GM23248 (cell line): ENCODE results near the gene FUOM. TPM values are rescaled to one million over a fixed set of nuclear protein-coding genes. Genes with fewer than 3 reads are reported as not detected.

Experiments
- DNase-seq: peaks from one replicate; pipeline ENCODE4 v3.0.0-alpha.2; 2015
- H2AFZ ChIP-seq: fragments of 200-600 bp; sonication (generic); 2 replicates; pipeline ENCODE4 v1.6.1; 2016; ENCODE audit warnings: antibody characterized with exemption
- H3F3A ChIP-seq: fragments of 200-600 bp; sonication (generic); 2 replicates; pipeline ENCODE4 v1.6.1; 2016; ENCODE audit warnings: mild to moderate bottlenecking, antibody characterized with exemption, mixed run types; ENCODE audit not compliant: insufficient read depth
- H3K27ac ChIP-seq: fragments of 200-600 bp; sonication (generic); 2 replicates; pipeline ENCODE4 v1.5.1; 2016; ENCODE audit warnings: mild to moderate bottlenecking
- H3K27me3 ChIP-seq: fragments of 200-600 bp; sonication (generic); replicated peaks from 2 replicates; pipeline ENCODE4 v1.6.1; 2016; ENCODE audit warnings: mild to moderate bottlenecking; ENCODE audit not compliant: insufficient read depth
- H3K36me3 ChIP-seq: fragments of 200-600 bp; sonication (generic); 2 replicates; pipeline ENCODE4 v1.6.1; 2016; ENCODE audit warnings: low read depth, mild to moderate bottlenecking
- H3K4me1 ChIP-seq: fragments of 200-600 bp; sonication (generic); 2 replicates; pipeline ENCODE4 v1.6.1; 2016; ENCODE audit warnings: mild to moderate bottlenecking; ENCODE audit not compliant: insufficient read depth
- H3K4me2 ChIP-seq: fragments of 200-600 bp; sonication (generic); one replicate; pipeline ENCODE4 v1.6.1; 2016; ENCODE audit warnings: mild to moderate bottlenecking; ENCODE audit not compliant: unreplicated experiment
- H3K4me3 ChIP-seq: fragments of 200-600 bp; sonication (generic); 2 replicates; pipeline ENCODE4 v1.5.1; 2016; ENCODE audit warnings: mild to moderate bottlenecking
- H3K79me2 ChIP-seq: fragments of 200-600 bp; sonication (generic); 2 replicates; pipeline ENCODE4 v1.6.1; 2016; ENCODE audit warnings: mild to moderate bottlenecking; ENCODE audit not compliant: insufficient read depth
- H3K9ac ChIP-seq: fragments of 200-600 bp; sonication (generic); 2 replicates; pipeline ENCODE4 v1.6.1; 2016; ENCODE audit warnings: mild to moderate bottlenecking
- H3K9me2 ChIP-seq: fragments of 200-600 bp; sonication (generic); 2 replicates; pipeline ENCODE4 v1.6.1; 2016; ENCODE audit warnings: mixed run types, mild to moderate bottlenecking, moderate library complexity; ENCODE audit not compliant: insufficient read depth
- H3K9me3 ChIP-seq: fragments of 200-600 bp; sonication (generic); one replicate; pipeline ENCODE4 v1.6.1; 2017; ENCODE audit warnings: low read depth
- H4K20me1 ChIP-seq: fragments of 200-600 bp; sonication (generic); 2 replicates; pipeline ENCODE4 v1.6.0; 2016; ENCODE audit not compliant: insufficient read depth
- EZH2 ChIP-seq: fragments of 200-600 bp; sonication (generic); IDR thresholded peaks from 2 replicates; pipeline ENCODE4 v1.6.1; 2018; ENCODE audit warnings: antibody characterized with exemption, mild to moderate bottlenecking; ENCODE audit not compliant: insufficient read depth, poor library complexity, severe bottlenecking
- EZH2phosphoT487 ChIP-seq: fragments of 200-600 bp; sonication (generic); IDR thresholded peaks from 2 replicates; pipeline ENCODE4 v1.6.1; 2018; ENCODE audit warnings: antibody characterized with exemption, moderate library complexity, mild to moderate bottlenecking, low read depth; ENCODE audit not compliant: insufficient read depth
- WGBS, 2 experiments: methylation state at CpG; one replicate each; pipeline ENCODE4 v1.1.6; 2015 to 2017; ENCODE audit warnings: low lambda C conversion rate in 2 of 2, low coverage in 1 of 2; ENCODE audit errors: missing lambda C conversion rate in 2 of 2; 5-methylcytosine and 5-hydroxymethylcytosine counted together
- in situ Hi-C: fragments of 300-500 bp; cut with MboI; formaldehyde crosslinking; loops from 2 replicates; pipeline ENCODE4 v1.15.0; 2020
- polyA plus RNA-seq: library from polyadenylated mRNA; unstranded; fragments of >200 nt; fragmentation: Nextera tagmentation; extraction: Ambion mirVana; gene quantifications from 2 replicates; pipeline ENCODE4 v1.2.1, GENCODE V29; 2016
- total RNA-seq: library from RNA; depleted of rRNA; stranded (reverse); fragments of >200 nt; shearing (Covaris generic); gene quantifications from 2 replicates; pipeline ENCODE4 v1.2.3, GENCODE V29; 2014

The FUOM gene
- total and polyA plus RNA-seq, 2 experiments from 2014 or later = 21.5 to 24.5 TPM

DNA sequence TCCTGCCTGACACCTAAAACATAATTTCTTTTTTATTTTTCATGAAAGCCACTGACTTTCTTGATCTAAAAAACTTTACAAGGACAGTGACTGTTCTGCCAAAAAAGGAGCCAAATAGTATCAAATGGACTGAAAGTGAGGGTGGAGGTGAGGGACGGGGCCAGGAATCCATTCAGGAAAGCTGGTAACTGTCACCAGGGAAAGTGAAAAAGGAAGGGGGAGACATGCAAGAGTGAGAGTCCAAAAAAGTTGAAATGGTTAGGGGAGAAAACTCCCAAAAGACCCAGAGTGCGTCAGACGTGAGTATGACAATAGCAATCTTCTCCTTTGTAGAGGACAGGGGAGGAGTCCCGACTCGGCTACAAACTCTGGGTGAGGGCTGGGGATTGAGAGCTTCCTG is 13.6 kb downstream of the FUOM start:
- H3F3A ChIP-seq = no peaks in the 10 kb centered on the region
- no peak overlapping the region for H3K4me2 ChIP-seq
- H3K4me3 ChIP-seq = no peak overlapping the region
- no peak overlapping the region for H3K27ac ChIP-seq
- DNase-seq = no peak
- no peak for TF ChIP-seq EZH2phosphoT487
- TF ChIP-seq EZH2 = no peak
- no peaks in the 10 kb centered on the region for H3K9me3 ChIP-seq
- H2AFZ ChIP-seq = no peak overlapping the region
- no peaks in the 10 kb centered on the region for H3K36me3 ChIP-seq
- no peaks in the 10 kb centered on the region for H3K79me2 ChIP-seq
- no peaks in the 10 kb centered on the region for H4K20me1 ChIP-seq
- no peaks in the 10 kb centered on the region for H3K9me2 ChIP-seq
- in situ Hi-C loops = no loop called here
- H3K4me1 ChIP-seq = no peaks in the 10 kb centered on the region
- H3K9ac ChIP-seq = no peak overlapping the region
- peaks cover 25% of the 10 kb centered on the region for H3K27me3 ChIP-seq
- WGBS, 2 experiments = 48 to 54% methylated on average over 5 of the region's 5 CpGs

- H3K4me2 ChIP-seq = no peak overlapping the region
- TF ChIP-seq EZH2 (no peak), EZH2phosphoT487 (no peak)
These were observed 14.3 kb downstream of the FUOM start for GRCh38 chr10:133343558-133343957.

DNA sequence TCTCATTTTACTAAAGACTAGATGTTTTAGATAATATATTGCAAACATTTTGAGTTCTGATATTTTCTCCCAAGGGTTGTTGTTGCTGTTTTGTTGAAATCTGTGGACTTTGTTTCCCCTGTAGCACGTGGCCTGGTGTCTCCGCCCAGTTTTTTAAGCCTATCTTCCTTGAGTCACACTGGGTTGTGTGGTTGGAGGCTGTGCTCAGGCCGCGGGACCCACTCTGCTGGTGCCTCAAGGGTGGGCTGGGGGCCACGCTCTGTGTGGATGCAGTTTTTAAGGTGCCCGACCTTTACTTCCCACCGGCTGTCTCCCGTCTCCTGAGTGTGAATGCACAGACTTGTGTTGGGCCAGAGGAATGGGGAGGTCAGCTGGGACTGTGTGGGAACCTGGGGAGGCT is 14.9 kb downstream of the FUOM start:
- no peak for DNase-seq

More at GRCh38 chr10:133343558-133343957, 14.3 kb downstream of the FUOM start:
- Histone ChIP-seq H3F3A (no peaks in the 10 kb centered on the region), H3K4me1 (no peaks in the 10 kb centered on the region), H3K36me3 (no peaks in the 10 kb centered on the region), H3K9ac (no peak overlapping the region), H4K20me1 (no peaks in the 10 kb centered on the region), H3K79me2 (no peaks in the 10 kb centered on the region), H3K9me3 (no peaks in the 10 kb centered on the region), H3K9me2 (no peaks in the 10 kb centered on the region), H3K4me3 (no peak overlapping the region), H3K27me3 (peaks cover 25% of the 10 kb centered on the region), H3K27ac (no peak overlapping the region), H2AFZ (no peak overlapping the region)
- WGBS, 2 experiments = 59 to 63% methylated on average over 9 of the region's 9 CpGs
- in situ Hi-C loops = no loop called here
- no peak for DNase-seq

DNA sequence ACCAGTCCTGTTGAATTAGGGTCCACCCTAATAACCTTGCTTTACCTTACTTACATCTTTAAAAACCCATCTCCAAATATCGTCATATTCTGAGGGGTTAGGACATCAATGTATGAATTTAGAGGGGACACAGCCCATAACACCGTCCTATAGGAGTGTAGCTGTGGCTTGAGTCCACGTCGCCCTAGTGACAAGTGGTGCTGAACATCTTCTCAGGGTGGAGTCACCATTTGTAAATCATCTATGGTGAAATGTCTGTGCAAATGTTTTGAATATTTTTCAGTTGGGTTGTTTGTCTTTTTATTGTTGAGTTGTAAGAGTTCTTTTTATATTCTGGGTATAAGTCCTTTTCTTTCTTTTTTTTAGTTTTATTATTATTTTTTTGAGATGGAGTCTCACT is 15.8 kb downstream of the FUOM start:
- Histone ChIP-seq H3K9me3 (no peaks in the 10 kb centered on the region), H2AFZ (no peak overlapping the region), H3K27ac (no peak overlapping the region), H3K79me2 (no peaks in the 10 kb centered on the region), H3K4me3 (no peak overlapping the region), H3K4me1 (no peaks in the 10 kb centered on the region), H4K20me1 (no peaks in the 10 kb centered on the region), H3K27me3 (peaks cover 33% of the 10 kb centered on the region), H3K9ac (no peak overlapping the region), H3F3A (no peaks in the 10 kb centered on the region), H3K4me2 (no peak overlapping the region), H3K36me3 (no peaks in the 10 kb centered on the region), H3K9me2 (no peaks in the 10 kb centered on the region)
- in situ Hi-C loops = no loop called here
- no peak for DNase-seq
- TF ChIP-seq EZH2phosphoT487 (no peak), EZH2 (no peak)
- WGBS, 2 experiments = 28 to 36% methylated on average over 4 of the region's 4 CpGs

More for the DNA sequence above, 14.9 kb downstream of the FUOM start:
- Histone ChIP-seq H3K27me3 (peaks cover 25% of the 10 kb centered on the region), H3K9ac (no peak overlapping the region), H3K4me1 (no peaks in the 10 kb centered on the region), H3K36me3 (no peaks in the 10 kb centered on the region), H3K4me2 (no peak overlapping the region), H3K9me3 (no peaks in the 10 kb centered on the region), H3K27ac (no peak overlapping the region), H3F3A (no peaks in the 10 kb centered on the region), H3K9me2 (no peaks in the 10 kb centered on the region), H2AFZ (no peak overlapping the region), H3K4me3 (no peak overlapping the region), H4K20me1 (no peaks in the 10 kb centered on the region), H3K79me2 (no peaks in the 10 kb centered on the region)
- in situ Hi-C loops = no loop called here
- 59 to 60% methylated on average over 8 of the region's 8 CpGs for WGBS, 2 experiments
- TF ChIP-seq EZH2phosphoT487 = no peak
- no peak for TF ChIP-seq EZH2
